H9 (cell line): ENCODE data around the gene DHRSX. TPM values are rescaled to one million over a fixed set of nuclear protein-coding genes. Genes with fewer than 3 reads are reported as not detected.
A peak's percentile ranks its signal among the peaks of the same experiment; 100 is the strongest.

Source experiments
- DNase-seq: peaks from one replicate; pipeline ENCODE4 v3.0.0-alpha.2; 2017
- H2AFZ ChIP-seq: one replicate; pipeline ENCODE4 v1.6.1; 2013; ENCODE audit warnings: mild to moderate bottlenecking, low read length, control low read depth, moderate library complexity
- H2AK5ac ChIP-seq: 2 replicates; pipeline ENCODE4 v1.6.1; 2013; ENCODE audit warnings: low read length, control low read depth, mixed read lengths; ENCODE audit not compliant: insufficient read length
- H2BK120ac ChIP-seq: one replicate; pipeline ENCODE4 v1.6.1; 2013; ENCODE audit warnings: low read depth, mild to moderate bottlenecking, low read length, control low read depth, inconsistent platforms; ENCODE audit not compliant: poor library complexity, severe bottlenecking
- H2BK12ac ChIP-seq: 2 replicates; pipeline ENCODE4 v1.6.1; 2013; ENCODE audit warnings: low read length, control low read depth, mixed read lengths, low read depth; ENCODE audit not compliant: insufficient read length
- H2BK15ac ChIP-seq: 2 replicates; pipeline ENCODE4 v1.6.1; 2013; ENCODE audit warnings: low read depth, low read length, control low read depth
- H2BK20ac ChIP-seq: one replicate; pipeline ENCODE4 v1.6.1; 2013; ENCODE audit warnings: low read depth, mild to moderate bottlenecking, low read length, control low read depth, inconsistent platforms; ENCODE audit not compliant: poor library complexity, severe bottlenecking
- H2BK5ac ChIP-seq: 2 replicates; pipeline ENCODE4 v1.6.1; 2013; ENCODE audit warnings: low read length, control low read depth, mixed read lengths; ENCODE audit not compliant: insufficient read length
- H3K14ac ChIP-seq: 2 replicates; pipeline ENCODE4 v1.6.1; 2013; ENCODE audit warnings: low read length, control low read depth; ENCODE audit not compliant: insufficient read depth
- H3K18ac ChIP-seq: 2 replicates; pipeline ENCODE4 v1.6.1; 2013; ENCODE audit warnings: low read depth, mild to moderate bottlenecking, mixed read lengths, low read length, control low read depth; ENCODE audit not compliant: insufficient read length
- H3K23ac ChIP-seq: 2 replicates; pipeline ENCODE4 v1.6.1; 2013; ENCODE audit warnings: low read length, control low read depth, mixed read lengths, low read depth; ENCODE audit not compliant: insufficient read length
- H3K23me2 ChIP-seq: 2 replicates; pipeline ENCODE4 v1.6.1; 2013; ENCODE audit warnings: low read depth, mild to moderate bottlenecking, mixed read lengths, low read length, control low read depth; ENCODE audit not compliant: insufficient read length, poor library complexity, severe bottlenecking
- H3K27ac ChIP-seq: 2 replicates; pipeline ENCODE4 v1.5.1; 2013; ENCODE audit warnings: low read length, control low read depth, mixed read lengths, low read depth; ENCODE audit not compliant: insufficient read length
- H3K27me3 ChIP-seq: 2 replicates; pipeline ENCODE4 v1.6.1; 2013; ENCODE audit warnings: low read length, control low read depth, inconsistent platforms; ENCODE audit not compliant: insufficient read depth
- H3K4ac ChIP-seq: 2 replicates; pipeline ENCODE4 v1.6.1; 2013; ENCODE audit warnings: low read depth, mild to moderate bottlenecking, control low read depth, inconsistent platforms, low read length, moderate library complexity
- H3K4me1 ChIP-seq: 2 replicates; pipeline ENCODE4 v1.6.1; 2013; ENCODE audit warnings: low read length, control low read depth, inconsistent platforms; ENCODE audit not compliant: insufficient read depth
- H3K4me2 ChIP-seq: 2 replicates; pipeline ENCODE4 v1.6.1; 2013; ENCODE audit warnings: low read length, control low read depth, mixed read lengths; ENCODE audit not compliant: insufficient read length, insufficient read depth
- H3K56ac ChIP-seq: 2 replicates; pipeline ENCODE4 v1.6.1; 2013; ENCODE audit warnings: low read depth, mild to moderate bottlenecking, mixed read lengths, low read length, control low read depth; ENCODE audit not compliant: insufficient read length
- H3K79me1 ChIP-seq: 2 replicates; pipeline ENCODE4 v1.6.1; 2013; ENCODE audit warnings: low read depth, mild to moderate bottlenecking, moderate library complexity, low read length, control low read depth, inconsistent platforms; ENCODE audit not compliant: insufficient read depth, poor library complexity, severe bottlenecking
- H3K79me2 ChIP-seq: 2 replicates; pipeline ENCODE4 v1.6.1; 2013; ENCODE audit warnings: low read length, control low read depth, inconsistent platforms; ENCODE audit not compliant: insufficient read depth
- H3K9ac ChIP-seq: 2 replicates; pipeline ENCODE4 v1.6.1; 2013; ENCODE audit warnings: low read length, control low read depth, mixed read lengths; ENCODE audit not compliant: insufficient read length; ENCODE audit errors: extremely low read depth
- H3K9me3 ChIP-seq: one replicate; pipeline ENCODE4 v1.6.1; 2013; ENCODE audit warnings: low read depth, low read length, inconsistent platforms; ENCODE audit not compliant: control insufficient read depth
- H3T11ph ChIP-seq: one replicate; pipeline ENCODE4 v1.6.1; 2013; ENCODE audit warnings: mild to moderate bottlenecking, low read length, control low read depth, inconsistent platforms
- H4K20me1 ChIP-seq: one replicate; pipeline ENCODE4 v1.6.1; 2013; ENCODE audit not compliant: control insufficient read depth, insufficient read length, insufficient read depth
- H4K5ac ChIP-seq: 2 replicates; pipeline ENCODE4 v1.6.1; 2013; ENCODE audit warnings: low read depth, mild to moderate bottlenecking, mixed read lengths, low read length, control low read depth; ENCODE audit not compliant: insufficient read length
- H4K8ac ChIP-seq: replicated peaks from 2 replicates; pipeline ENCODE4 v1.6.1; 2013; ENCODE audit warnings: low read length, control low read depth, mixed read lengths, low read depth; ENCODE audit not compliant: insufficient read length
- H4K91ac ChIP-seq: 2 replicates; pipeline ENCODE4 v1.6.1; 2013; ENCODE audit warnings: low read depth, mild to moderate bottlenecking, moderate library complexity, mixed read lengths, low read length, control low read depth; ENCODE audit not compliant: insufficient read length
- H3K27ac Mint-ChIP-seq, 3 experiments: 2 replicates in 2 of 3; 3 replicates in 1 of 3; pipeline ENCODE4 v1.8.0; 2020 to 2021; ENCODE audit warnings: mixed read lengths in 3 of 3, mild to moderate bottlenecking in 1 of 3, moderate library complexity in 1 of 3
- H3K27me3 Mint-ChIP-seq: 2 replicates; pipeline ENCODE4 v1.8.0; 2021; ENCODE audit warnings: low read depth, mild to moderate bottlenecking, moderate library complexity, mixed read lengths
- H3K36me3 Mint-ChIP-seq, 3 experiments: 2 replicates in 2 of 3; 3 replicates in 1 of 3; pipeline ENCODE4 v1.8.0; 2020 to 2021; ENCODE audit warnings: low read depth in 3 of 3, mixed read lengths in 3 of 3; ENCODE audit not compliant: insufficient read depth in 1 of 3
- H3K4me1 Mint-ChIP-seq, 2 experiments: 2 replicates each; pipeline ENCODE4 v1.8.0; 2020; ENCODE audit warnings: mixed read lengths in 2 of 2
- H3K4me3 Mint-ChIP-seq, 2 experiments: 2 replicates in 1 of 2; 3 replicates in 1 of 2; pipeline ENCODE4 v1.8.0; 2020 to 2021; ENCODE audit warnings: mild to moderate bottlenecking in 2 of 2, mixed read lengths in 2 of 2, moderate library complexity in 1 of 2
- H3K9me3 Mint-ChIP-seq, 2 experiments: 2 replicates in 1 of 2; 3 replicates in 1 of 2; pipeline ENCODE4 v1.8.0; 2020; ENCODE audit warnings: mild to moderate bottlenecking in 2 of 2, mixed read lengths in 2 of 2, moderate library complexity in 1 of 2
- whole genome bisulfite sequencing: extraction: QIAGEN DNeasy Blood & Tissue Kit; methylation state at CpG from one replicate; pipeline ENCODE4 v1.1.7; 2013; ENCODE audit warnings: missing lambda C conversion rate, low lambda C conversion rate, mixed read lengths; ENCODE audit not compliant: insufficient read length; ENCODE audit errors: extremely low coverage; 5-methylcytosine and 5-hydroxymethylcytosine counted together
- total RNA-seq: library from RNA; stranded (reverse); gene quantifications from 2 replicates; pipeline ENCODE4 v1.2.1, GENCODE V29; 2021
- TF ChIP-seq, protein P1 (sequence below): fragments of 200-600 bp; sonication (generic); conservative IDR thresholded peaks from 3 replicates; pipeline ENCODE4 v1.8.0; 2021; ENCODE audit warnings: antibody characterized with exemption, mild to moderate bottlenecking

The DHRSX gene
- total RNA-seq, 1 experiment from 2014 or later = 44.0 TPM

DNA sequence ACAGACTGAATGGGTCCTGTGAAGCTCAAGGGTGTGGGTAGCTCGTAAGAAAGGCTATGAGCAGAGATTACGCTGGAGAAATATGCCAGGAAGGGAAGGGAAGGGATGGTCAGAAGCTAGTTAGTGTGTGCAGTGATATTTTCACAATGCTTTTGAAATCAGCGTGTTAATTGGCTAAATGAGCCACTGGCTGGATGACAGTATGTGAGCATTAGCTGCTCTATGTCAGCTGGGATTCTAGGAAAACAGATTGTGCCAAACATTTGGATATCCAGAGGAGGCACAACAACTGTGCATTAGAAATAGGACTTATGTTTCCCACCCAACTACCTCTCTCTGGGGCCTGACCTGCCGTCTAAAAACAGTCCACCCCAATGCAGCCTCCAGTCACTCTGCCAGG, 168.5 kb downstream of the DHRSX start:
- H2BK5ac ChIP-seq = no peak overlapping the region
- Mint-ChIP-seq H3K27me3 (no peaks in the 10 kb centered on the region), H3K36me3 (peaks cover 2 to 19% (median 4%) of the 10 kb centered on the region in 3 experiments; a peak in 5 of 7 replicates), H3K27ac (0 out of 7 replicates have a peak overlapping the region, but pooled peaks of 1 of the 3 experiments have one; percentile 9), H3K4me1 (peaks cover 3 to 10% of the 10 kb centered on the region in 2 experiments; a peak in 1 of 4 replicates), H3K4me3 (no peak overlapping the region), H3K9me3 (peaks cover 0 to 3% of the 10 kb centered on the region in 2 experiments; a peak in 2 of 5 replicates)
- H4K91ac ChIP-seq = no peak overlapping the region
- no peak overlapping the region for H2BK20ac ChIP-seq
- no CpG with 5 or more reads among the region's 4 CpGs for WGBS
- H3K23ac ChIP-seq = no peak overlapping the region
- no peak overlapping the region for H3K18ac ChIP-seq
- no peak overlapping the region for H2AFZ ChIP-seq
- H4K20me1 ChIP-seq = no peaks in the 10 kb centered on the region
- H2BK120ac ChIP-seq = no peak overlapping the region
- H2BK15ac ChIP-seq = no peak overlapping the region
- TF ChIP-seq, protein P1, sequence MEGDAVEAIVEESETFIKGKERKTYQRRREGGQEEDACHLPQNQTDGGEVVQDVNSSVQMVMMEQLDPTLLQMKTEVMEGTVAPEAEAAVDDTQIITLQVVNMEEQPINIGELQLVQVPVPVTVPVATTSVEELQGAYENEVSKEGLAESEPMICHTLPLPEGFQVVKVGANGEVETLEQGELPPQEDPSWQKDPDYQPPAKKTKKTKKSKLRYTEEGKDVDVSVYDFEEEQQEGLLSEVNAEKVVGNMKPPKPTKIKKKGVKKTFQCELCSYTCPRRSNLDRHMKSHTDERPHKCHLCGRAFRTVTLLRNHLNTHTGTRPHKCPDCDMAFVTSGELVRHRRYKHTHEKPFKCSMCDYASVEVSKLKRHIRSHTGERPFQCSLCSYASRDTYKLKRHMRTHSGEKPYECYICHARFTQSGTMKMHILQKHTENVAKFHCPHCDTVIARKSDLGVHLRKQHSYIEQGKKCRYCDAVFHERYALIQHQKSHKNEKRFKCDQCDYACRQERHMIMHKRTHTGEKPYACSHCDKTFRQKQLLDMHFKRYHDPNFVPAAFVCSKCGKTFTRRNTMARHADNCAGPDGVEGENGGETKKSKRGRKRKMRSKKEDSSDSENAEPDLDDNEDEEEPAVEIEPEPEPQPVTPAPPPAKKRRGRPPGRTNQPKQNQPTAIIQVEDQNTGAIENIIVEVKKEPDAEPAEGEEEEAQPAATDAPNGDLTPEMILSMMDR = no peak
- no peak overlapping the region for H3K56ac ChIP-seq
- no peak overlapping the region for H3K4me2 ChIP-seq
- no peak overlapping the region for H3K9ac ChIP-seq
- H4K5ac ChIP-seq = no peak overlapping the region
- no peaks in the 10 kb centered on the region for H3K23me2 ChIP-seq
- H3K79me1 ChIP-seq = no peaks in the 10 kb centered on the region
- H4K8ac ChIP-seq = no peak overlapping the region
- H3K27ac ChIP-seq = no peak overlapping the region
- no peaks in the 10 kb centered on the region for H3K4me1 ChIP-seq
- H3K79me2 ChIP-seq = no peaks in the 10 kb centered on the region
- H3K4ac ChIP-seq = no peak overlapping the region
- H3K27me3 ChIP-seq = no peaks in the 10 kb centered on the region
- no peaks in the 10 kb centered on the region for H3K9me3 ChIP-seq
- H2AK5ac ChIP-seq = no peak overlapping the region
- H3T11ph ChIP-seq = no peak overlapping the region
- DNase-seq = no peak
- no peak overlapping the region for H3K14ac ChIP-seq
- no peak overlapping the region for H2BK12ac ChIP-seq
